ENCODE results near the gene CALML3.

CALML3 gene

DNA sequence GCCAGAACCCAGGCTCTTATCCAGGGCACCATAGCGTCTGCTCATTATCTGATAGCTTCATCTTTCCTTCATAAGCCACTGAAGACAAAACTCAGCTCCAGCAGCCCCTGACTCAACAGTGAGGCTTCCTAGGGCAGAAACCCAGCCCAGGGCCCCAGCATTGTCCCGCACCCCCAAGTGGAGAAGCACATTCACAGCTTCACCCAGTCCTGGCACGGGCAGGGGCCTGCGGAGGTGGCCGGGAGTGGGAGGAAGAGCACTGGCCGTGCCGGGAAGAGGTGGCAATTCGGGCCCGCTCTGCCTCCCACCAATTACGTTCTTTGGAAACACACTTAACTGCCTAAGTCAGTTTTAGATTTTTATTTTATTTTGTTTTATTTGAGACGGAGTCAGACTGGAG lies 15.1 kb upstream of the CALML3 start:
- no peak overlapping the region for H4K8ac ChIP-seq (ENCODE audit: low read length)
- H3K14ac ChIP-seq (ENCODE audit: low read length in 2 of 2), result no peak overlapping the region
- WGBS, result 95% methylated on average over 6 of the region's 11 CpGs
- no peak overlapping the region for H3K4me2 ChIP-seq (ENCODE audit: low read length, poor library complexity, severe bottlenecking)
- no peaks in the 10 kb centered on the region for H3K79me1 ChIP-seq (replicated peaks; ENCODE audit: low read length, poor library complexity, severe bottlenecking)
- H2AFZ ChIP-seq (ENCODE audit: low read depth, low read length), result no peak overlapping the region
- H3K36me3 ChIP-seq (ENCODE audit: control insufficient read depth in 1 of 2, insufficient read depth in 2 of 2, low read depth in 1 of 2, low read length in 2 of 2), result peaks cover 0 to 3% of the 10 kb centered on the region in 2 experiments
- no peak for DNase-seq
- no peak overlapping the region for H2BK15ac ChIP-seq (ENCODE audit: low read depth, poor library complexity, severe bottlenecking)
- no peaks in the 10 kb centered on the region for H3K4me1 ChIP-seq (ENCODE audit: control insufficient read depth, insufficient read depth, low read depth, low read length)
- peaks cover 7 to 41% of the 10 kb centered on the region in 2 experiments for H3K27me3 ChIP-seq (ENCODE audit: control insufficient read depth in 1 of 2, insufficient read depth in 1 of 2, low read length in 2 of 2)
- H3K9me3 ChIP-seq (ENCODE audit: control insufficient read depth, low read length), result no peaks in the 10 kb centered on the region
- H3K4ac ChIP-seq (ENCODE audit: low read depth in 1 of 2, low read length in 2 of 2), result no peak overlapping the region
- no peak overlapping the region for H2BK5ac ChIP-seq (ENCODE audit: low read depth, low read length, poor library complexity, severe bottlenecking)
- no peak overlapping the region for H3K23ac ChIP-seq (ENCODE audit: low read length in 2 of 2)
- no peak overlapping the region for H2BK120ac ChIP-seq (ENCODE audit: low read depth, low read length)
- no peak overlapping the region for H3K18ac ChIP-seq (ENCODE audit: low read depth in 1 of 2, low read length in 2 of 2)
- H3K4me3 ChIP-seq (ENCODE audit: insufficient read depth in 1 of 2, low read depth in 1 of 2, low read length in 2 of 2), result no peak overlapping the region
- no peak overlapping the region for H3K9ac ChIP-seq (ENCODE audit: low read length)
- H2AK5ac ChIP-seq (ENCODE audit: low read length, severe bottlenecking), result no peak overlapping the region
- no peak overlapping the region for H4K91ac ChIP-seq (ENCODE audit: low read length)
- H3K27ac ChIP-seq (ENCODE audit: low read length, poor library complexity, severe bottlenecking), result no peak overlapping the region
- no peak overlapping the region for H2BK12ac ChIP-seq (ENCODE audit: low read length in 2 of 2)

DNA sequence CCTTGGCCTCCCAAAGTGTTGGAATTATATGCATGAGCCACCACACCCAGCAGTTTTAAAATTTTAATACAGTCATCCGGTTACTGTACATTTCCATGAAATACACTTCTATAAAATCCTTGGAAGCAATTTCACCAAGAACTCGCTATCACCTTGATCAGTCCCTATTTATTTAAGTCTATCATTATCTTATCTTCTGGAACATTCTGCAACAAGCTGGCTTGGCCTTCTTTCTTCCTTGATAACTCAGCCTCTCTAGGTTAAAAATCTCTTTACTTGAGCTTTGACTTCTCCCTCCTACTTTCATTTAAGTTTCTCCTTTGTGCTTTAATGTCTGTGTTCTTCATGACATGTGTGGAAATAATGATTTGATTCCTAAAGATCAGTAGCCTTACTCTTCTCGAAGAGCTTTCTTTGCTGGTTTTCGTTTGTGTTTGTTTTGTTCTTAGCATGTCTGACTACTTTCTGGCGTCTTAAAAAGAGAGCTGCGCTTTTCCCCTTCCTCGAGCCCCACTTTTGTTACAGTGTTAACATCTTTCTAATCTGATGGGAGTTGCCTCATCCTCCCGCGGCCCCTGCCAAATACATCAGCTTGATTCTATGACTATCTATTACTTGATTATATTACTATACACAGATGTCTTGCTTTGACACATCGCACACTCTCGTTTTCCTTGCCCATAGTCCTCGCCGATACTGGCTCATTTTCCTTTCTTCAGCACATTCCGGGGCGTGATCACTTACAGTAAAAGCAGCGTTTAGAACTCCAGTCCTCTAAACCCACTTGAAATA lies 14.3 kb upstream of the CALML3 start:
- H4K91ac ChIP-seq (ENCODE audit: low read length), result no peak overlapping the region

DNA sequence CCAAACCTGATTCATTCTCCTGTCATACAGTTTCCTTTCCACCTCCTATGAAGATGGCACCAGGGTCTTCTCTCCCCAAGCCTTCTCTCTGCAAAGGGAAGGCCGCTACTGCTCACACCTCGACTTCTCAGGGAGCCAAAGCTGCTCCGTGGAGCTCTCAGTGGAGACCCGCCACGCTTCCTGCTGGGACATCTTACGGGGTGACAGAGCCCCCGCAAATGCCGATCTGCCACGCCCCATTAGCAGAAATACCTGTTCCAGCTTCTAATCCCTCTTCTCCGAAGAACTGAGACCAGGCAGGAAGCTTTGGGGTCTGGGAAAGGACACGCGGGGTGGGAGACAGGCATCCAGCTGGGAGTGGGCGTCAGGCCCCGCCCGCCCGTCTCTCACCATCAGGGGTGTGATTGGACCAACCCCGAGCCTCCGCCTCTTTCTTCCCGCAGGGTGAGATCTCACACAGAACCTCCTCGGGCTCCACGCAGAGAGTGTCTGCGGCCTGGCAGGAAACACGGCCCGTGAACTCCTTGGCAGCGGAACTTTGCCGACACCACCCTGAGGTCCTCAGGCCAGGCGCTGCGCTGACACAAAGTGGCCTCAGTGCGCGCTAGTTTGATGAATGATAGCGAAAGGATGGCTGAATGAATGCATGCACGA lies 13.4 kb upstream of the CALML3 start:
- H2BK120ac ChIP-seq (ENCODE audit: low read depth, low read length), result no peak overlapping the region
- WGBS, result 89% methylated on average over 32 of the region's 32 CpGs
- H4K91ac ChIP-seq (ENCODE audit: low read length), result no peak overlapping the region
- H2BK5ac ChIP-seq (ENCODE audit: low read depth, low read length, poor library complexity, severe bottlenecking), result no peak overlapping the region
- H3K4me3 ChIP-seq (ENCODE audit: insufficient read depth in 1 of 2, low read depth in 1 of 2, low read length in 2 of 2), result peak overlapping the region in 1 of 2 experiments; percentile 17
- peak overlapping the region; percentile 7 for H3K9ac ChIP-seq (ENCODE audit: low read length)
- no peaks in the 10 kb centered on the region for H3K4me1 ChIP-seq (ENCODE audit: control insufficient read depth, insufficient read depth, low read depth, low read length)
- H3K27me3 ChIP-seq (ENCODE audit: control insufficient read depth in 1 of 2, insufficient read depth in 1 of 2, low read length in 2 of 2), result peaks cover 0 to 42% of the 10 kb centered on the region in 2 experiments
- no peak overlapping the region for H3K14ac ChIP-seq (ENCODE audit: low read length in 2 of 2)
- no peaks in the 10 kb centered on the region for H3K9me3 ChIP-seq (ENCODE audit: control insufficient read depth, low read length)
- no peak overlapping the region for H3K23ac ChIP-seq (ENCODE audit: low read length in 2 of 2)
- DNase-seq, result no peak
- H2BK15ac ChIP-seq (ENCODE audit: low read depth, poor library complexity, severe bottlenecking), result peak overlapping the region; percentile 23
- no peaks in the 10 kb centered on the region for H3K79me1 ChIP-seq (replicated peaks; ENCODE audit: low read length, poor library complexity, severe bottlenecking)
- no peak overlapping the region for H3K4ac ChIP-seq (ENCODE audit: low read depth in 1 of 2, low read length in 2 of 2)
- peaks cover 0 to 3% of the 10 kb centered on the region in 2 experiments for H3K36me3 ChIP-seq (ENCODE audit: control insufficient read depth in 1 of 2, insufficient read depth in 2 of 2, low read depth in 1 of 2, low read length in 2 of 2)
- no peak overlapping the region for H2AK5ac ChIP-seq (ENCODE audit: low read length, severe bottlenecking)
- H3K4me2 ChIP-seq (ENCODE audit: low read length, poor library complexity, severe bottlenecking), result no peak overlapping the region
- no peak overlapping the region for H3K18ac ChIP-seq (ENCODE audit: low read depth in 1 of 2, low read length in 2 of 2)
- H2BK12ac ChIP-seq (ENCODE audit: low read length in 2 of 2), result no peak overlapping the region
- no peak overlapping the region for H3K27ac ChIP-seq (ENCODE audit: low read length, poor library complexity, severe bottlenecking)
- H4K8ac ChIP-seq (ENCODE audit: low read length), result no peak overlapping the region
- no peak overlapping the region for H2AFZ ChIP-seq (ENCODE audit: low read depth, low read length)

More for the DNA sequence above, 14.3 kb upstream of the CALML3 start:
- Histone ChIP-seq H3K4me1 (ENCODE audit: control insufficient read depth, insufficient read depth, low read depth, low read length) (no peaks in the 10 kb centered on the region), H2AFZ (ENCODE audit: low read depth, low read length) (no peak overlapping the region), H4K8ac (ENCODE audit: low read length) (no peak overlapping the region), H3K27ac (ENCODE audit: low read length, poor library complexity, severe bottlenecking) (no peak overlapping the region), H3K9ac (ENCODE audit: low read length) (peak overlapping the region; percentile 7), H3K27me3 (ENCODE audit: control insufficient read depth in 1 of 2, insufficient read depth in 1 of 2, low read length in 2 of 2) (peaks cover 0 to 40% of the 10 kb centered on the region in 2 experiments), H2BK12ac (ENCODE audit: low read length in 2 of 2) (no peak overlapping the region), H3K14ac (ENCODE audit: low read length in 2 of 2) (no peak overlapping the region), H3K23ac (ENCODE audit: low read length in 2 of 2) (no peak overlapping the region), H3K36me3 (ENCODE audit: control insufficient read depth in 1 of 2, insufficient read depth in 2 of 2, low read depth in 1 of 2, low read length in 2 of 2) (peaks cover 0 to 3% of the 10 kb centered on the region in 2 experiments), H3K4ac (ENCODE audit: low read depth in 1 of 2, low read length in 2 of 2) (no peak overlapping the region), H3K9me3 (ENCODE audit: control insufficient read depth, low read length) (no peaks in the 10 kb centered on the region), H2AK5ac (ENCODE audit: low read length, severe bottlenecking) (no peak overlapping the region), H2BK120ac (ENCODE audit: low read depth, low read length) (no peak overlapping the region), H3K4me3 (ENCODE audit: insufficient read depth in 1 of 2, low read depth in 1 of 2, low read length in 2 of 2) (peak overlapping the region in 1 of 2 experiments; percentile 17), H3K79me1 (replicated peaks; ENCODE audit: low read length, poor library complexity, severe bottlenecking) (no peaks in the 10 kb centered on the region), H3K4me2 (ENCODE audit: low read length, poor library complexity, severe bottlenecking) (no peak overlapping the region), H3K18ac (ENCODE audit: low read depth in 1 of 2, low read length in 2 of 2) (no peak overlapping the region), H2BK15ac (ENCODE audit: low read depth, poor library complexity, severe bottlenecking) (no peak overlapping the region), H2BK5ac (ENCODE audit: low read depth, low read length, poor library complexity, severe bottlenecking) (no peak overlapping the region)
- 92% methylated on average over 16 of the region's 16 CpGs for WGBS
- no peak for DNase-seq

DNA sequence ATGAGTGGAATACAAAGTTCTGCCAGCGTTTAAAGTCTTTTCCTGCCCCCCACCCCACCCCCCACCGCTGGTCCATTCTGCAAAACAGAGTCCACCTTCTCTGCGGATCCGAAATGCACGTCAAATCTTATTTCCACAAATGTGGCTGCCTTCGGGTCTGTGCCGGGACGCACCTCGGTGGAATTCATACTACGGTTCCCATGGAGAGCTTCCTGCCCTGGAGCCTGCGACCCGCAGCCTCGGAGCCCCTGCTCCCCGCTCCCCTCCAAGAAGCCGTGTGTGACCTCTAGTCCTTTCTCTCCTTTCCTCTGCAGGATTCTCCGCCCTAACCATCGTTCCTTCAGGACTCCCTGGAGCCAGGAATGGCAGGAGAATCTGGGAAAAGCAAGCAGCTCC lies 12.9 kb upstream of the CALML3 start:
- Histone ChIP-seq H3K14ac (ENCODE audit: low read length in 2 of 2) (no peak overlapping the region), H3K4me2 (ENCODE audit: low read length, poor library complexity, severe bottlenecking) (no peak overlapping the region), H2BK5ac (ENCODE audit: low read depth, low read length, poor library complexity, severe bottlenecking) (no peak overlapping the region), H3K18ac (ENCODE audit: low read depth in 1 of 2, low read length in 2 of 2) (no peak overlapping the region), H4K91ac (ENCODE audit: low read length) (no peak overlapping the region), H3K9ac (ENCODE audit: low read length) (no peak overlapping the region), H3K23ac (ENCODE audit: low read length in 2 of 2) (no peak overlapping the region), H3K4ac (ENCODE audit: low read depth in 1 of 2, low read length in 2 of 2) (no peak overlapping the region), H2AFZ (ENCODE audit: low read depth, low read length) (no peak overlapping the region), H3K9me3 (ENCODE audit: control insufficient read depth, low read length) (no peaks in the 10 kb centered on the region), H3K4me3 (ENCODE audit: insufficient read depth in 1 of 2, low read depth in 1 of 2, low read length in 2 of 2) (no peak overlapping the region), H2BK12ac (ENCODE audit: low read length in 2 of 2) (no peak overlapping the region), H3K27me3 (ENCODE audit: control insufficient read depth in 1 of 2, insufficient read depth in 1 of 2, low read length in 2 of 2) (peaks cover 0 to 42% of the 10 kb centered on the region in 2 experiments), H4K8ac (ENCODE audit: low read length) (no peak overlapping the region), H3K79me1 (replicated peaks; ENCODE audit: low read length, poor library complexity, severe bottlenecking) (no peaks in the 10 kb centered on the region), H2AK5ac (ENCODE audit: low read length, severe bottlenecking) (no peak overlapping the region), H3K27ac (ENCODE audit: low read length, poor library complexity, severe bottlenecking) (no peak overlapping the region), H3K36me3 (ENCODE audit: control insufficient read depth in 1 of 2, insufficient read depth in 2 of 2, low read depth in 1 of 2, low read length in 2 of 2) (peaks cover 0 to 3% of the 10 kb centered on the region in 2 experiments), H2BK15ac (ENCODE audit: low read depth, poor library complexity, severe bottlenecking) (no peak overlapping the region), H3K4me1 (ENCODE audit: control insufficient read depth, insufficient read depth, low read depth, low read length) (no peaks in the 10 kb centered on the region), H2BK120ac (ENCODE audit: low read depth, low read length) (no peak overlapping the region)
- WGBS, result 91% methylated on average over 17 of the region's 17 CpGs
- no peak for DNase-seq

Measured in mesenchymal stem cell (in vitro differentiated cells and primary cell).